ENCODE data around the gene NTF3. TPM values are rescaled to one million over a fixed set of nuclear protein-coding genes. Genes with fewer than 3 reads are reported as not detected.

Gene NTF3
- total and polyA plus RNA-seq, 2 of the 8 experiments (the other 6 are each of a cell fraction or from before 2014, with no cell fraction given): 1.4 to 2.3 TPM

- TF ChIP-seq POLR2AphosphoS5 (IDR thresholded peaks at IDR 0.05; ENCODE audit: low read depth, low read length): no peak
- no peak for TF ChIP-seq JUN (IDR thresholded peaks at IDR 0.05; ENCODE audit: low read depth, low read length)
- no peak for TF ChIP-seq POU5F1 (IDR thresholded peaks at IDR 0.05; ENCODE audit: low read depth, low read length)
- TF ChIP-seq CBX5 (IDR thresholded peaks at IDR 0.05; ENCODE audit: low read depth, low read length): no peak
- TF ChIP-seq SIRT6 (IDR thresholded peaks at IDR 0.05; ENCODE audit: low read length): no peak
- TF ChIP-seq CEBPB (IDR thresholded peaks at IDR 0.05; ENCODE audit: low read depth, low read length): no peak
Measured at GRCh38 chr12:5534426-5535199, 102.7 kb downstream of the NTF3 start (continued).
